Stomach (tissue), 9 donors: ENCODE measurements around the gene MCAT. TPM values are rescaled to one million over a fixed set of nuclear protein-coding genes. Genes with fewer than 3 reads are reported as not detected.

Experiments
- DNase-seq, 2 donors: peaks; one replicate each; pipeline versions ENCODE4 v3.0.0 to v3.0.0-alpha.2; 2013 to 2019
- H3K27ac ChIP-seq, 5 donors: fragments of 200-600 bp in 4 of 5; sonication (generic) in 4 of 5; one replicate each; pipeline ENCODE4 v1.5.1; 2013 to 2019; ENCODE audit warnings: mild to moderate bottlenecking in 1 of 5, moderate library complexity in 1 of 5
- H3K27me3 ChIP-seq, 3 donors: fragments of 200-600 bp; sonication (generic); one replicate each; pipeline ENCODE4 v1.5.1; 2017 to 2019; ENCODE audit warnings: mixed run types in 1 of 3
- H3K36me3 ChIP-seq, 4 donors: fragments of 200-600 bp; sonication (generic); 1 replicate in 3 of 4; 2 replicates in 1 of 4; pipeline ENCODE4 v1.5.1; 2016 to 2019
- H3K4me1 ChIP-seq, 4 donors: fragments of 200-600 bp; sonication (generic); one replicate each; pipeline ENCODE4 v1.5.1; 2016 to 2019
- H3K4me3 ChIP-seq, 4 donors: fragments of 200-600 bp; sonication (generic) in 3 of 4; one replicate each; pipeline ENCODE4 v1.5.1; 2016 to 2019; ENCODE audit warnings: mild to moderate bottlenecking in 1 of 4
- H3K9me3 ChIP-seq, 4 donors: fragments of 200-600 bp; sonication (generic); one replicate each; pipeline ENCODE4 v1.5.1; 2016 to 2019
- CTCF ChIP-seq, 7 experiments: fragments of 450-650 bp in 4 of 7; fragments of 200-600 bp in 3 of 7; sonication (generic) in 3 of 7; IDR thresholded peaks; one replicate each; pipeline ENCODE4 v1.5.1; 2016 to 2019; ENCODE audit warnings: antibody characterized with exemption in 7 of 7, control low read depth in 2 of 7, mild to moderate bottlenecking in 1 of 7
- EP300 ChIP-seq: sonication (generic); formaldehyde crosslinking; IDR thresholded peaks from one replicate; pipeline ENCODE4 v1.6.1; 2017; ENCODE audit warnings: antibody characterized with exemption
- POLR2A ChIP-seq, 4 donors: fragments of 450-650 bp; IDR thresholded peaks; one replicate each; pipeline ENCODE4 v1.6.1; 2016; ENCODE audit warnings: antibody characterized with exemption in 4 of 4, control low read depth in 2 of 4, mild to moderate bottlenecking in 1 of 4, moderate library complexity in 1 of 4
- POLR2AphosphoS5 ChIP-seq, 3 donors: sonication (generic); formaldehyde crosslinking; IDR thresholded peaks; one replicate each; pipeline ENCODE4 v1.6.1; 2016; ENCODE audit warnings: antibody characterized with exemption in 3 of 3
- WGBS, 5 donors: extraction: QIAGEN DNeasy Blood & Tissue Kit in 3 of 5; methylation state at CpG; one replicate each; pipeline versions ENCODE4 v1.1.5 to v1.1.7; 2013 to 2018; 5-methylcytosine and 5-hydroxymethylcytosine counted together
- intact Hi-C: fragments of 100-400 bp; cut with DNase I; formaldehyde crosslinking; loops from one replicate; pipeline ENCODE4 v1.15.1; 2023; ENCODE audit warnings: low total_unique reads
- polyA plus RNA-seq, 3 donors: library from polyadenylated mRNA; stranded (reverse); fragments of 200-250 nt; gene quantifications; one replicate each; pipeline ENCODE4 v1.2.3, GENCODE V29; 2013
- total RNA-seq, 5 donors: library from RNA; depleted of rRNA; stranded (reverse); fragments of >200 nt; gene quantifications; one replicate each; pipeline versions ENCODE4 v1.1.0 to v1.2.3, GENCODE V29; 2014 to 2016
- donor health status: healthy with polysubstance abuse.
- donor health status: Bipolar disorder and iron deficiency.
- donor health status: healthy.

The MCAT gene
- total and polyA plus RNA-seq, 8 donors: 11.7 to 197 (median 19.0) TPM; not detected in 1

GRCh38 chr22:43096420-43096819, 46.8 kb downstream of the MCAT start:
- intact Hi-C loops: no loop called here
- peaks cover 0 to 6% (median 2%) of the 10 kb centered on the region in 4 donors for H3K4me1 ChIP-seq
- H3K9me3 ChIP-seq: peaks cover 0 to 11% (median 5%) of the 10 kb centered on the region in 4 donors
- TF ChIP-seq CTCF (IDR thresholded peaks at IDR 0.05) (no peak), POLR2AphosphoS5 (IDR thresholded peaks at IDR 0.05) (no peak), EP300 (no peak), POLR2A (IDR thresholded peaks at IDR 0.05) (no peak)
- no peak overlapping the region for H3K4me3 ChIP-seq
- no peaks in the 10 kb centered on the region for H3K36me3 ChIP-seq
- DNase-seq: no peak
- 78 to 94% (median 89%) methylated on average over 8 of the region's 8 CpGs for WGBS, 5 donors
- peaks cover 0 to 3% (median 0%) of the 10 kb centered on the region in 3 donors for H3K27me3 ChIP-seq
- no peak overlapping the region for H3K27ac ChIP-seq

- Histone ChIP-seq H3K9me3 (peaks cover 0 to 11% (median 5%) of the 10 kb centered on the region in 4 donors), H3K36me3 (no peaks in the 10 kb centered on the region), H3K4me1 (peaks cover 1 to 7% (median 4%) of the 10 kb centered on the region in 4 donors), H3K4me3 (no peak overlapping the region), H3K27me3 (peaks cover 0 to 3% (median 0%) of the 10 kb centered on the region in 3 donors), H3K27ac (no peak overlapping the region)
- no peak for DNase-seq
- intact Hi-C loops: no loop called here
- WGBS, 5 donors: 48 to 65% (median 57%) methylated on average over 3 to 4 of the region's 4 CpGs
- TF ChIP-seq POLR2A (IDR thresholded peaks at IDR 0.05): no peak
- TF ChIP-seq POLR2AphosphoS5 (IDR thresholded peaks at IDR 0.05): no peak
- no peak for TF ChIP-seq EP300
- no peak for TF ChIP-seq CTCF (IDR thresholded peaks at IDR 0.05)
Observed at GRCh38 chr22:43094551-43094950, 48.6 kb downstream of the MCAT start.

- Histone ChIP-seq H3K27ac (no peak overlapping the region), H3K4me1 (peaks cover 4 to 9% (median 7%) of the 10 kb centered on the region in 4 donors), H3K4me3 (no peak overlapping the region), H3K36me3 (no peaks in the 10 kb centered on the region), H3K9me3 (peaks cover 0 to 11% (median 5%) of the 10 kb centered on the region in 4 donors), H3K27me3 (peaks cover 0 to 3% (median 0%) of the 10 kb centered on the region in 3 donors)
- intact Hi-C loops: no loop called here
- peak; percentile 53 to 67 for DNase-seq
- TF ChIP-seq CTCF (IDR thresholded peaks at IDR 0.05): no peak
- TF ChIP-seq POLR2AphosphoS5 (IDR thresholded peaks at IDR 0.05): no peak
- TF ChIP-seq EP300: no peak
- TF ChIP-seq POLR2A (IDR thresholded peaks at IDR 0.05): no peak
- WGBS, 5 donors: 37 to 51% (median 45%) methylated on average over 6 to 7 of the region's 7 CpGs
Observed at GRCh38 chr22:43094085-43094484, 49.1 kb downstream of the MCAT start.

GRCh38 chr22:43092085-43092484, 51.1 kb downstream of the MCAT start:
- Histone ChIP-seq H3K9me3 (peaks cover 0 to 10% (median 4%) of the 10 kb centered on the region in 4 donors), H3K36me3 (no peaks in the 10 kb centered on the region), H3K27me3 (peaks cover 0 to 3% (median 0%) of the 10 kb centered on the region in 3 donors), H3K4me3 (no peak overlapping the region), H3K4me1 (peaks cover 5 to 17% (median 13%) of the 10 kb centered on the region in 4 donors), H3K27ac (no peak overlapping the region)
- intact Hi-C loops: no loop called here
- 61 to 78% (median 77%) methylated on average over 9 of the region's 9 CpGs for WGBS, 5 donors
- TF ChIP-seq POLR2A (IDR thresholded peaks at IDR 0.05): no peak
- no peak for TF ChIP-seq POLR2AphosphoS5 (IDR thresholded peaks at IDR 0.05)
- TF ChIP-seq CTCF (IDR thresholded peaks at IDR 0.05): no peak
- TF ChIP-seq EP300: no peak
- DNase-seq: no peak
